ENCODE results near the gene UBC.

The UBC gene

DNA sequence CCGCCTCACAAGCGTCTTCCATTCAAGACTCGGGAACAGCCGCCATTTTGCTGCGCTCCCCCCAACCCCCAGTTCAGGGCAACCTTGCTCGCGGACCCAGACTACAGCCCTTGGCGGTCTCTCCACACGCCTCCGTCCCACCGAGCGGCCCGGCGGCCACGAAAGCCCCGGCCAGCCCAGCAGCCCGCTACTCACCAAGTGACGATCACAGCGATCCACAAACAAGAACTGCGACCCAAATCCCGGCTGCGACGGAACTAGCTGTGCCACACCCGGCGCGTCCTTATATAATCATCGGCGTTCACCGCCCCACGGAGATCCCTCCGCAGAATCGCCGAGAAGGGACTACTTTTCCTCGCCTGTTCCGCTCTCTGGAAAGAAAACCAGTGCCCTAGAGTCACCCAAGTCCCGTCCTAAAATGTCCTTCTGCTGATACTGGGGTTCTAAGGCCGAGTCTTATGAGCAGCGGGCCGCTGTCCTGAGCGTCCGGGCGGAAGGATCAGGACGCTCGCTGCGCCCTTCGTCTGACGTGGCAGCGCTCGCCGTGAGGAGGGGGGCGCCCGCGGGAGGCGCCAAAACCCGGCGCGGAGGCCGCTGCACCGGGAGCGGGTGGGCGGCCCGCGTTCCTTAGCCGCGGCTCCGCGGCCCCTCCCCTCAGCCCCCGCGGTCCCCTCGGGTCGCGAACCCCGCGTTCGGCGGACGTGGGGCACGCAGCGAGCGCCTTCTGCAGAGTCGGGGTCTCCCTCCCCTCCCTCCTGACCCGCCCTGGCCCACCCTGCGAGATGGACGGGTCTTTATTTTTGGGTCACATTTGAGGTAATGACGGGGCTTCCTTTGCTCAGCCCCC is at the start of gene UBC:
Gene UBC, minus strand, starts transcription at position 259 of the 847 bp plus-strand sequence. CDS start 879 bp downstream, outside the sequence.
- in situ Hi-C loops (cut with MboI; ENCODE audit: low sequenced_read_pairs, unreplicated experiment), result no loop called here
- peak; percentile 85 for DNase-seq (ENCODE audit: low spot score)
- TF ChIP-seq, protein P1, sequence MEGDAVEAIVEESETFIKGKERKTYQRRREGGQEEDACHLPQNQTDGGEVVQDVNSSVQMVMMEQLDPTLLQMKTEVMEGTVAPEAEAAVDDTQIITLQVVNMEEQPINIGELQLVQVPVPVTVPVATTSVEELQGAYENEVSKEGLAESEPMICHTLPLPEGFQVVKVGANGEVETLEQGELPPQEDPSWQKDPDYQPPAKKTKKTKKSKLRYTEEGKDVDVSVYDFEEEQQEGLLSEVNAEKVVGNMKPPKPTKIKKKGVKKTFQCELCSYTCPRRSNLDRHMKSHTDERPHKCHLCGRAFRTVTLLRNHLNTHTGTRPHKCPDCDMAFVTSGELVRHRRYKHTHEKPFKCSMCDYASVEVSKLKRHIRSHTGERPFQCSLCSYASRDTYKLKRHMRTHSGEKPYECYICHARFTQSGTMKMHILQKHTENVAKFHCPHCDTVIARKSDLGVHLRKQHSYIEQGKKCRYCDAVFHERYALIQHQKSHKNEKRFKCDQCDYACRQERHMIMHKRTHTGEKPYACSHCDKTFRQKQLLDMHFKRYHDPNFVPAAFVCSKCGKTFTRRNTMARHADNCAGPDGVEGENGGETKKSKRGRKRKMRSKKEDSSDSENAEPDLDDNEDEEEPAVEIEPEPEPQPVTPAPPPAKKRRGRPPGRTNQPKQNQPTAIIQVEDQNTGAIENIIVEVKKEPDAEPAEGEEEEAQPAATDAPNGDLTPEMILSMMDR (IDR thresholded peaks at IDR 0.05; ENCODE audit: borderline replicate concordance, control extremely low read depth, extremely low read depth, insufficient read depth, missing control alignments), result no peak

- in situ Hi-C loops (cut with MboI; ENCODE audit: low sequenced_read_pairs, unreplicated experiment), result no loop called here
- TF ChIP-seq, protein P1 (IDR thresholded peaks at IDR 0.05; ENCODE audit: borderline replicate concordance, control extremely low read depth, extremely low read depth, insufficient read depth, missing control alignments), result no peak
- DNase-seq (ENCODE audit: low spot score), result no peak
Observed at GRCh38 chr12:124963211-124963610, 48.8 kb upstream of the UBC start.

DNA sequence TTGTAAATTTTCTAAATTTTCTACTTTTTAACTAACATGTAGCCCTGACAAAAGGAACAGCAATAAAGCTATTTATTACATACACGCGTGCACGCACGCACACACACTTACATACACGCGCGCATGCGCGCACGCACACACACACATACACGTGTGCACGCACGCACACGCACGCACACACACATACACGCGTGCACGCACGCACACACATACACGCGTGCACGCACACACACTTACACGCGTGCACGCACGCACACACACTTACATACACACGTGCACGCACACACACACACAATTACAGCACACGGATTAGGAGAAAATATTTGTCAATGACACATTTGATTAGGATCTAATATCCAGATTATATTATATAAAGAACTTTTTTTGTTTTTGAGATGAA is 46.6 kb upstream of the UBC start:
- TF ChIP-seq, protein P1 (IDR thresholded peaks at IDR 0.05; ENCODE audit: borderline replicate concordance, control extremely low read depth, extremely low read depth, insufficient read depth, missing control alignments), result no peak
- no peak for DNase-seq (ENCODE audit: low spot score)
- in situ Hi-C loops (cut with MboI; ENCODE audit: low sequenced_read_pairs, unreplicated experiment), result no loop called here

DNA sequence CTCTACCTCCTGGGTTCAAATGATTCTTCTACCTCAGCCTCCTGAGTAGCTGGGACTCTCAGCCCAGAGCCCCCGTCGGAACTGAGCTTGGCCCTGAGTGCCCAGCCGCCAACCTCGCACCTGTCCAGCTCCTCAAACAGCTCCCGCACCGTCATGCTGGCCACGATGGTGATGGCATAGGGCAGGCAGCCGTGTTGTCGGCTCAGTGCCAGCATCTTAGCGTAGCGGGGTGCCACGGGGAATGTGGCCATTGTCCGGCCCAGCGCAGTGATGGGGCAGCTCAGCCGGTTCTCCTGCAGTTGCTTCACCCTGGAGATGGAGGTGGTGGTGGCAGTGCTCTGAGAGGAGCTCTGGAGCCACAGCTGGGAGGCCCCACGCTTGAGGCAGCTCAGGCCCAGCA is 42.1 kb upstream of the UBC start:
- in situ Hi-C loops (cut with MboI; ENCODE audit: low sequenced_read_pairs, unreplicated experiment), result no loop called here
- TF ChIP-seq, protein P1 (IDR thresholded peaks at IDR 0.05; ENCODE audit: borderline replicate concordance, control extremely low read depth, extremely low read depth, insufficient read depth, missing control alignments), result no peak
- DNase-seq (ENCODE audit: low spot score), result no peak

DNA sequence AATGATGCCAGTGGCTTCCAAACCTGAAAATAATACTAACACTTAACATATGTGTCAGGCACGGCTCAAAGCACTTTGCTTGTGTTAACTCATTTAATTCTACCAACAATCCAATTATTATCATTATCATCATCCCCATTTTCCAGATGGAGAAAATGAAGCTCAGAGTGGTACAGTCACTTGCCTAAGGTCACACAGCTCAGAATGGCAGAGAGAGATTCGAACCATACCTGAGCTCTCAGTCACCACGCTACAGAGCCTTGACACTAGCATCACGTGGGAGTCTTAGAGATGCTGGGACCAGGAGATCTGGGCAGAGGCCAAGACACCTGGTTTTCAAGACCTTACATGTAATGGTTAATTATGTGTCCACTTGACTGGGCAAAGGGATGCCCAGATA is 40.3 kb upstream of the UBC start:
- DNase-seq (ENCODE audit: low spot score), result no peak
- in situ Hi-C loops (cut with MboI; ENCODE audit: low sequenced_read_pairs, unreplicated experiment), result no loop called here
- TF ChIP-seq, protein P1 (IDR thresholded peaks at IDR 0.05; ENCODE audit: borderline replicate concordance, control extremely low read depth, extremely low read depth, insufficient read depth, missing control alignments), result no peak

- in situ Hi-C loops (cut with MboI; ENCODE audit: low sequenced_read_pairs, unreplicated experiment), result no loop called here
- TF ChIP-seq, protein P1 (IDR thresholded peaks at IDR 0.05; ENCODE audit: borderline replicate concordance, control extremely low read depth, extremely low read depth, insufficient read depth, missing control alignments), result no peak
Observed at GRCh38 chr12:124953689-124954405, 39.4 kb upstream of the UBC start.

More at GRCh38 chr12:124953689-124954405, 39.4 kb upstream of the UBC start:
- no peak for DNase-seq (ENCODE audit: low spot score)
